ENCODE data around the gene PCGF2. TPM values are rescaled to one million over a fixed set of nuclear protein-coding genes. Genes with fewer than 3 reads are reported as not detected.

Gene PCGF2
- polyA plus RNA-seq, 1 donor from 2014 or later: 11.7 TPM

- Histone ChIP-seq H4K20me1 (ENCODE audit: insufficient read depth) (no peaks in the 10 kb centered on the region), H3K27ac (ENCODE audit: low read length) (no peak overlapping the region), H3K27me3 (ENCODE audit: insufficient read depth, low read depth, low read length) (no peaks in the 10 kb centered on the region), H3K79me2 (replicated peaks; ENCODE audit: insufficient read depth, low read length) (no peaks in the 10 kb centered on the region), H3K9me2 (ENCODE audit: insufficient read depth, low read length) (no peaks in the 10 kb centered on the region), H3K9ac (ENCODE audit: low read length) (no peak overlapping the region), H3K4me2 (ENCODE audit: low read length) (no peak overlapping the region), H2AFZ (ENCODE audit: low read depth, low read length) (no peak overlapping the region), H3K4me3 (ENCODE audit: low read length) (no peak overlapping the region), H3F3A (ENCODE audit: insufficient read depth, low read length, poor library complexity, severe bottlenecking) (no peaks in the 10 kb centered on the region), H3K9me3 (ENCODE audit: low read length) (no peaks in the 10 kb centered on the region), H3K36me3 (ENCODE audit: insufficient read depth, low read length) (no peaks in the 10 kb centered on the region)
- no peak for TF ChIP-seq REST (IDR thresholded peaks at IDR 0.05; ENCODE audit: borderline replicate concordance)
- no peak for TF ChIP-seq EZH2 (IDR thresholded peaks at IDR 0.05; ENCODE audit: borderline replicate concordance, insufficient read depth, low read length, poor library complexity, severe bottlenecking)
- no peak for TF ChIP-seq EP300 (conservative IDR thresholded peaks at IDR 0.05; ENCODE audit: poor library complexity, severe bottlenecking)
- no peak for TF ChIP-seq CTCF (IDR thresholded peaks at IDR 0.05; ENCODE audit: poor library complexity, severe bottlenecking)
Observed at GRCh38 chr17:38711792-38712571, 36.2 kb downstream of the PCGF2 start.

GRCh38 chr17:38710985-38711384 lies 37.2 kb downstream of the PCGF2 start:
- Histone ChIP-seq H4K20me1 (ENCODE audit: insufficient read depth) (no peaks in the 10 kb centered on the region), H2AFZ (ENCODE audit: low read depth, low read length) (no peak overlapping the region), H3K9me3 (ENCODE audit: low read length) (no peaks in the 10 kb centered on the region), H3K79me2 (replicated peaks; ENCODE audit: insufficient read depth, low read length) (peaks cover 6% of the 10 kb centered on the region), H3K4me2 (ENCODE audit: low read length) (no peak overlapping the region), H3K36me3 (ENCODE audit: insufficient read depth, low read length) (no peaks in the 10 kb centered on the region), H3K9ac (ENCODE audit: low read length) (no peak overlapping the region), H3K27ac (ENCODE audit: low read length) (no peak overlapping the region), H3K27me3 (ENCODE audit: insufficient read depth, low read depth, low read length) (no peaks in the 10 kb centered on the region), H3K9me2 (ENCODE audit: insufficient read depth, low read length) (no peaks in the 10 kb centered on the region), H3K4me3 (ENCODE audit: low read length) (no peak overlapping the region), H3F3A (ENCODE audit: insufficient read depth, low read length, poor library complexity, severe bottlenecking) (no peaks in the 10 kb centered on the region)
- TF ChIP-seq CTCF (IDR thresholded peaks at IDR 0.05; ENCODE audit: poor library complexity, severe bottlenecking): no peak
- no peak for TF ChIP-seq EZH2 (IDR thresholded peaks at IDR 0.05; ENCODE audit: borderline replicate concordance, insufficient read depth, low read length, poor library complexity, severe bottlenecking)

Measured in neural cell (in vitro differentiated cells).